ENCODE results near the gene SLC12A2.

The SLC12A2 gene

DNA sequence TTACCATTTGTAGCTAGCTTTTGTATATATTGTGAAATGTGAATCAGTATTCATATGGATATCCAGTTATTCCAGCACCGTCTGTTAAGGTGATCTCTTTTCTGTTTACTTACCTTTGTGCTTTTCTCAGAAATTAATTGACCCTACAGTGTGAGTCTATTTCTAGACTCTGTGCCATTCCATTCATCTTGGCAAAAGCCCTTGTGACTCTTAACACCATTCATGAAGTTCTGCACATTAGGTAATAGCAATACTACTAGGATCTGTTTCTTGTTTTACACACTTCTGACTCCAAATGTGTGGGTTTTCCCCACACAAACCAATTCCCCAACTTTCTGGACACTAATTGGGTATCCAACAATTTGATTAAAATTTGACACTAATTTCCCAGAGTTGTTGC lies 40.4 kb downstream of the SLC12A2 start:
- TF ChIP-seq, protein P1, sequence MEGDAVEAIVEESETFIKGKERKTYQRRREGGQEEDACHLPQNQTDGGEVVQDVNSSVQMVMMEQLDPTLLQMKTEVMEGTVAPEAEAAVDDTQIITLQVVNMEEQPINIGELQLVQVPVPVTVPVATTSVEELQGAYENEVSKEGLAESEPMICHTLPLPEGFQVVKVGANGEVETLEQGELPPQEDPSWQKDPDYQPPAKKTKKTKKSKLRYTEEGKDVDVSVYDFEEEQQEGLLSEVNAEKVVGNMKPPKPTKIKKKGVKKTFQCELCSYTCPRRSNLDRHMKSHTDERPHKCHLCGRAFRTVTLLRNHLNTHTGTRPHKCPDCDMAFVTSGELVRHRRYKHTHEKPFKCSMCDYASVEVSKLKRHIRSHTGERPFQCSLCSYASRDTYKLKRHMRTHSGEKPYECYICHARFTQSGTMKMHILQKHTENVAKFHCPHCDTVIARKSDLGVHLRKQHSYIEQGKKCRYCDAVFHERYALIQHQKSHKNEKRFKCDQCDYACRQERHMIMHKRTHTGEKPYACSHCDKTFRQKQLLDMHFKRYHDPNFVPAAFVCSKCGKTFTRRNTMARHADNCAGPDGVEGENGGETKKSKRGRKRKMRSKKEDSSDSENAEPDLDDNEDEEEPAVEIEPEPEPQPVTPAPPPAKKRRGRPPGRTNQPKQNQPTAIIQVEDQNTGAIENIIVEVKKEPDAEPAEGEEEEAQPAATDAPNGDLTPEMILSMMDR (IDR thresholded peaks at IDR 0.05; ENCODE audit: control insufficient read depth, extremely low read depth, insufficient read depth), result no peak
- no peak overlapping the region for H3K4me3 ChIP-seq (ENCODE audit: low read depth, low read length)
- DNase-seq (ENCODE audit: low read depth), result no peak

DNA sequence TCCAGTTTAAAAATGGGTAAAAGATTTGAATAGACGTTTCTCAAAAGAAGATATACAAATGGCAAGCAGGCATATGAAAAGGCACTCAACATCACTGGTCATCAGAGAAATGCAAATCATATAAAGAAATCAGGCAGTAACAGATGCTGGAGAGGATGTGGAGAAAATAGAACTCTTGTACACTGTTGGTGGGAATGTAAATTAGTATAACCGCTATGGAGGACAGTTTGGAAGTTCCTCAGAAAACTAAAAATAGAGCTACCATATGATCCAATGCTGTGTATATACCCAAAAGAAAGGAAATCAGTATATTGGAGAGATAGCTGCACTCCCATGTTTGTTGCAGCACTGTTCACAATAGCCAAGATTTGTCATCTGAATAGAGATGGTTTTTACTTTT lies 42.7 kb downstream of the SLC12A2 start:
- DNase-seq (ENCODE audit: low read depth), result no peak
- H3K4me3 ChIP-seq (ENCODE audit: low read depth, low read length), result no peak overlapping the region
- TF ChIP-seq, protein P1 (IDR thresholded peaks at IDR 0.05; ENCODE audit: control insufficient read depth, extremely low read depth, insufficient read depth), result no peak

DNA sequence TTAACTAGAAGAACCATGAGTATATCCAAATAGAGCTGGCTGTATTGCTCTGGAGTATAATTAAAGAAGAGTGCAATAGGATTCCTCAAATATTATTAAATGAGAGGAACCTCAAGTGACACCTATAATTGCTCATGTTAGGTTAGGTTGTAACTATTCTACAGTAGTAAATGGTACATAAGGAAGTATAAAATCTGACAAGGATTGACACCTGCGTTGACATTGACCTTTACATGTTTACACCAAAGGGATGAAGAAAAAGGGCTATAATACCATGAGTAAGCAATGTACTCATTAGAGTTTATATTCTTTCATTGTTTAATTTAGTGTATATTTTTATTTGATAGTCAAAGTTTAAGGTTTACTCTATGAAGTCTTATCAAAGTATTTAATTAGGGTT lies 48.9 kb downstream of the SLC12A2 start:
- TF ChIP-seq, protein P1 (IDR thresholded peaks at IDR 0.05; ENCODE audit: control insufficient read depth, extremely low read depth, insufficient read depth), result no peak

DNA sequence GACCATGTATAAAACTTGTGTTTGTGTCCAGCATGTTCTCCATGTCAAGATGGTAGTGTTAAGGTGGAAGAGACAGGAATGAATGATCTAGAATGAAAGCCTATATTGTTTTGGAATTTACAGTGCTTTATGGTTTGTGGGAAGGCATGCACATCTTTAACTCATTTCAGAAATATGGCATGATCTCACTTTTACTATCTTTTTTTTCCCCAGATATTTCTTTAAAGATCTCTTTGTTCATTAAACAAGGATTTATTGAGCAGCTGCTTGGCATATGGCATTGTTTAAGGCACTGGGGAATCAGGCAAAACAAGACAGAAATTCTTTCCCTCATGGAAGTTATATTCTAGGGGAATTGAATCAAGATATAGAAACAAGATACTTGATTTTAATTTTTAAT lies 51.7 kb downstream of the SLC12A2 start:
- no peak for DNase-seq (ENCODE audit: low read depth)
- TF ChIP-seq, protein P1 (IDR thresholded peaks at IDR 0.05; ENCODE audit: control insufficient read depth, extremely low read depth, insufficient read depth), result no peak

More for the DNA sequence above, 48.9 kb downstream of the SLC12A2 start:
- DNase-seq (ENCODE audit: low read depth), result no peak
- no peak overlapping the region for H3K4me3 ChIP-seq (ENCODE audit: low read depth, low read length)

DNA sequence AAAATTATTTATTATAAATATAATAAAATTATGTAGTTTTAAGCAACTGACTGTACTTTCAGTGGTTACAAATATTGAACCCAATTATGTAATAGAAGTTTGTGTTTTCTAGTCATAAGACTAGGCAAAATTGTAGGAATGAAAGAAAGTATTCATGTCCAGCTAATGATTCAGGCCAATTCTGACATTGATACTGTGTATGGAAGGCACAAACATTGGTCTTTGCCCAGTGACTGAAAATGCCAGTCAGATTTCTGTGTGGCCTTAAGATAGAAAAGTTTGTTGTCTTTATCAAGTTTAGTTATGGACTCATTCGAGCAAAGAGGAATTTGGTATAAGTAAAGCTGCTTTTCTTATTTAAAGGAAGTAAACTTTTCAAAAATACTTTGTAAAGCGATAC lies 60.3 kb downstream of the SLC12A2 start:
- TF ChIP-seq, protein P1 (IDR thresholded peaks at IDR 0.05; ENCODE audit: control insufficient read depth, extremely low read depth, insufficient read depth), result no peak
- no peak for DNase-seq (ENCODE audit: low read depth)
- H3K4me3 ChIP-seq (ENCODE audit: low read depth, low read length), result no peak overlapping the region

More for the DNA sequence above, 51.7 kb downstream of the SLC12A2 start:
- H3K4me3 ChIP-seq (ENCODE audit: low read depth, low read length), result no peak overlapping the region

DNA sequence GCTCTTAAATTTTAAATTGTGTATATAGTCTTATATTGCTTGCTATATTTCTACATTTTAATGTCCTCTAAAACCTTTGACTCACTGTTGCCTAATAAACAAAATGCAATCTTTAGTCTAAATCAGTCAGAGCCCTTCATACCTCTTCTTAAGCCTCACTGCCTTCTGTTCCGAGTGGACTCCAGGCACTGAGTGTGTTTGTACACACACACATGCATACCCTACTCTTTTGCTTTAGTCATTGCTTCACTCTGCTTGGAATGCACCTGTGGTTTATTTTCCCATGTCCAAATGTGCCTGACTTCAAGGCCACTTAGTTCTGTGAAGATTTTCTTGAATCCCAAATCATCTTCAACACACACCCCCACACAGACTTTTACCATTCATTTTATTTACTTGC lies 60.9 kb downstream of the SLC12A2 start:
- H3K4me3 ChIP-seq (ENCODE audit: low read depth, low read length), result no peak overlapping the region
- DNase-seq (ENCODE audit: low read depth), result no peak
- TF ChIP-seq, protein P1 (IDR thresholded peaks at IDR 0.05; ENCODE audit: control insufficient read depth, extremely low read depth, insufficient read depth), result no peak

DNA sequence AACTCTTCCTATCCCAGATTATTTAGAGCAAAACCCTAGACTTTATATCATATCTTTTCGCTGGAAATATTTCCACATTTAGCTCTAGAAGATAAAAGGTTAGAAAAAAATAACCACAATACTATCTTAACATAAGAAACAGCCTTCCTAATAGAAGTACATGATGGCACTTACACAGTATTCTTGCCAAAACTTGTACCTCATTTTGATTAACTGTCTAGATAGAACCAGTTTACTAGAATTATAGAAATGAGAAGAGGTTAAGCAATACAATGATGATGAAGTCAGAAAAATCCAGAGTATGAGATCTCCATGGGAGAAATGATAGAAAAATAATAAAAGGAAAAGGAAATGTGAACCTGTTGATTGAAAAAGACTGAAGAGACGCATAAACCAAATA lies 63.1 kb downstream of the SLC12A2 start:
- TF ChIP-seq, protein P1 (IDR thresholded peaks at IDR 0.05; ENCODE audit: control insufficient read depth, extremely low read depth, insufficient read depth), result no peak
- no peak for DNase-seq (ENCODE audit: low read depth)
- H3K4me3 ChIP-seq (ENCODE audit: low read depth, low read length), result no peak overlapping the region
